ENCODE measurements around the gene NAGLU. TPM values are rescaled to one million over a fixed set of nuclear protein-coding genes. Genes with fewer than 3 reads are reported as not detected.
A peak's percentile ranks its signal among the peaks of the same experiment; 100 is the strongest.

NAGLU gene
- total RNA-seq, 5 donors from 2014 or later (not counting 1 experiment from before 2014, with no cell fraction given) = 13.2 to 35.1 (median 28.8) TPM

- ATAC-seq (replicated peaks in 1 of 4) (no peak), DNase-seq (no peak)
- ChIA-PET POLR2A (no interaction called here), CTCF (no interaction called here)
- H3K27ac Mint-ChIP-seq = no peak overlapping the region
- 100% methylated on average over 2 of the region's 9 CpGs for WGBS (ENCODE audit: insufficient coverage)
- peaks cover 8 to 10% (median 9%) of the 10 kb centered on the region in 3 donors for H3K4me1 Mint-ChIP-seq
- Histone ChIP-seq H3K4me3 (ENCODE audit: control insufficient read depth in 1 of 2, extremely low read depth in 1 of 2, low read length in 1 of 2) (no peak overlapping the region), H3K27me3 (replicated peaks in 1 of 2; ENCODE audit: control insufficient read depth in 2 of 2, extremely low read depth in 1 of 2, insufficient read depth in 2 of 2, low read length in 1 of 2) (peaks cover 0 to 23% of the 10 kb centered on the region in 2 experiments), H3K27ac (ENCODE audit: low read length) (no peak overlapping the region), H3K4me1 (ENCODE audit: control insufficient read depth in 1 of 2, extremely low read depth in 1 of 2, insufficient read depth in 2 of 2, low read length in 2 of 2) (peaks cover 1 to 15% of the 10 kb centered on the region in 2 experiments), H3K9me3 (no peaks in the 10 kb centered on the region), H3K36me3 (ENCODE audit: control insufficient read depth in 2 of 2, extremely low read depth in 1 of 2, insufficient read depth in 1 of 2, low read length in 1 of 2) (no peaks in the 10 kb centered on the region)
- no peaks in the 10 kb centered on the region for H3K27me3 Mint-ChIP-seq
- peaks cover 16% of the 10 kb centered on the region for H3K36me3 Mint-ChIP-seq
- no peak overlapping the region for H3K4me3 Mint-ChIP-seq
- H3K9me3 Mint-ChIP-seq = no peaks in the 10 kb centered on the region
These were observed 13.7 kb upstream of the NAGLU start for GRCh38 chr17:42522263-42522790.

GRCh38 chr17:42522798-42523278 is 13.2 kb upstream of the NAGLU start:
- Mint-ChIP-seq H3K36me3 (peaks cover 16% of the 10 kb centered on the region), H3K27ac (no peak overlapping the region), H3K4me1 (peaks cover 5 to 8% (median 7%) of the 10 kb centered on the region in 3 donors), H3K9me3 (no peaks in the 10 kb centered on the region), H3K4me3 (no peak overlapping the region), H3K27me3 (no peaks in the 10 kb centered on the region)
- DNase-seq = no peak
- Histone ChIP-seq H3K27ac (ENCODE audit: low read length) (no peak overlapping the region), H3K27me3 (replicated peaks in 1 of 2; ENCODE audit: control insufficient read depth in 2 of 2, extremely low read depth in 1 of 2, insufficient read depth in 2 of 2, low read length in 1 of 2) (peaks cover 0 to 23% of the 10 kb centered on the region in 2 experiments), H3K36me3 (ENCODE audit: control insufficient read depth in 2 of 2, extremely low read depth in 1 of 2, insufficient read depth in 1 of 2, low read length in 1 of 2) (no peaks in the 10 kb centered on the region), H3K4me1 (ENCODE audit: control insufficient read depth in 1 of 2, extremely low read depth in 1 of 2, insufficient read depth in 2 of 2, low read length in 2 of 2) (peaks cover 0 to 16% of the 10 kb centered on the region in 2 experiments), H3K4me3 (ENCODE audit: control insufficient read depth in 1 of 2, extremely low read depth in 1 of 2, low read length in 1 of 2) (no peak overlapping the region), H3K9me3 (no peaks in the 10 kb centered on the region)
- CTCF ChIA-PET = no interaction called here
- WGBS (ENCODE audit: insufficient coverage) = 96% methylated on average over 4 of the region's 8 CpGs
- ATAC-seq (replicated peaks in 1 of 4) = no peak
- POLR2A ChIA-PET = no interaction called here

- Histone ChIP-seq H3K9me3 (no peaks in the 10 kb centered on the region), H3K27me3 (replicated peaks in 1 of 2; ENCODE audit: control insufficient read depth in 2 of 2, extremely low read depth in 1 of 2, insufficient read depth in 2 of 2, low read length in 1 of 2) (peaks cover 0 to 23% of the 10 kb centered on the region in 2 experiments), H3K4me3 (ENCODE audit: control insufficient read depth in 1 of 2, extremely low read depth in 1 of 2, low read length in 1 of 2) (no peak overlapping the region), H3K27ac (ENCODE audit: low read length) (no peak overlapping the region), H3K36me3 (ENCODE audit: control insufficient read depth in 2 of 2, extremely low read depth in 1 of 2, insufficient read depth in 1 of 2, low read length in 1 of 2) (no peaks in the 10 kb centered on the region), H3K4me1 (ENCODE audit: control insufficient read depth in 1 of 2, extremely low read depth in 1 of 2, insufficient read depth in 2 of 2, low read length in 2 of 2) (peaks cover 12 to 32% of the 10 kb centered on the region in 2 experiments)
- Mint-ChIP-seq H3K36me3 (peaks cover 16% of the 10 kb centered on the region), H3K4me3 (no peak overlapping the region), H3K4me1 (peaks cover 15 to 20% (median 20%) of the 10 kb centered on the region in 3 donors), H3K27me3 (no peaks in the 10 kb centered on the region), H3K27ac (no peak overlapping the region), H3K9me3 (no peaks in the 10 kb centered on the region)
- WGBS (ENCODE audit: insufficient coverage) = no CpG with 5 or more reads among the region's 2 CpGs
- ChIA-PET POLR2A (interaction anchor here in 1 of 2 donors (0.6 kb wide), 1 partner anchor 205 kb away, joined by 9 read pairs; no protein-coding TSS in a partner anchor), CTCF (no interaction called here)
- ATAC-seq (replicated peaks in 1 of 4) = no peak
- no peak for DNase-seq
These were observed 10.8 kb upstream of the NAGLU start for GRCh38 chr17:42525221-42525620.

- peaks cover 0 to 21% of the 10 kb centered on the region in 2 experiments for H3K27me3 ChIP-seq (replicated peaks in 1 of 2; ENCODE audit: control insufficient read depth in 2 of 2, extremely low read depth in 1 of 2, insufficient read depth in 2 of 2, low read length in 1 of 2)
- Mint-ChIP-seq H3K27me3 (no peaks in the 10 kb centered on the region), H3K36me3 (peaks cover 14% of the 10 kb centered on the region), H3K4me1 (peaks cover 22 to 29% (median 29%) of the 10 kb centered on the region in 3 donors), H3K4me3 (no peak overlapping the region), H3K27ac (no peak overlapping the region), H3K9me3 (no peaks in the 10 kb centered on the region)
- 96% methylated on average over 4 of the region's 6 CpGs for WGBS (ENCODE audit: insufficient coverage)
- ATAC-seq (replicated peaks in 1 of 4) = no peak
- H3K27ac ChIP-seq (ENCODE audit: low read length) = no peak overlapping the region
- no peak for DNase-seq
- no peaks in the 10 kb centered on the region for H3K36me3 ChIP-seq (ENCODE audit: control insufficient read depth in 2 of 2, extremely low read depth in 1 of 2, insufficient read depth in 1 of 2, low read length in 1 of 2)
- CTCF ChIA-PET = no interaction called here
- H3K4me1 ChIP-seq (ENCODE audit: control insufficient read depth in 1 of 2, extremely low read depth in 1 of 2, insufficient read depth in 2 of 2, low read length in 2 of 2) = peaks cover 20 to 40% of the 10 kb centered on the region in 2 experiments
- POLR2A ChIA-PET = interaction anchor here in 1 of 2 donors (0.6 kb wide), 1 partner anchor 166 kb away, joined by 5 read pairs; no protein-coding TSS in a partner anchor
- H3K9me3 ChIP-seq = no peaks in the 10 kb centered on the region
- no peak overlapping the region for H3K4me3 ChIP-seq (ENCODE audit: control insufficient read depth in 1 of 2, extremely low read depth in 1 of 2, low read length in 1 of 2)
These were observed 10.0 kb upstream of the NAGLU start for GRCh38 chr17:42526031-42526444.

- CTCF ChIA-PET = interaction anchor here (0.6 to 1.4 kb wide), 10 partner anchors 13 to 215 kb away, joined by 3 to 7 read pairs (median 4); no protein-coding TSS in a partner anchor
- no peak overlapping the region for H3K27ac Mint-ChIP-seq
These were observed 8.1 kb upstream of the NAGLU start for GRCh38 chr17:42527932-42528331.

GRCh38 chr17:42529061-42529460 is 7.0 kb upstream of the NAGLU start:
- no peak overlapping the region for H3K4me3 ChIP-seq (ENCODE audit: control insufficient read depth in 1 of 2, extremely low read depth in 1 of 2, low read length in 1 of 2)
- peak overlapping the region in 1 of 3 donors; percentile 77 for H3K4me3 Mint-ChIP-seq
- H3K27me3 Mint-ChIP-seq = no peaks in the 10 kb centered on the region
- no peaks in the 10 kb centered on the region for H3K36me3 Mint-ChIP-seq
- DNase-seq (no peak), ATAC-seq (replicated peaks in 1 of 4) (no peak)
- H3K27me3 ChIP-seq (replicated peaks in 1 of 2; ENCODE audit: control insufficient read depth in 2 of 2, extremely low read depth in 1 of 2, insufficient read depth in 2 of 2, low read length in 1 of 2) = peaks cover 0 to 5% of the 10 kb centered on the region in 2 experiments
- ChIA-PET CTCF (interaction anchor here in 1 of 2 donors (0.7 kb wide), 1 partner anchor 20 kb away, joined by 10 read pairs; no protein-coding TSS in a partner anchor), POLR2A (interaction anchor here in 1 of 2 donors (0.7 kb wide), 1 partner anchor 35 kb away, joined by 8 read pairs; no protein-coding TSS in a partner anchor)
- no peaks in the 10 kb centered on the region for H3K36me3 ChIP-seq (ENCODE audit: control insufficient read depth in 2 of 2, extremely low read depth in 1 of 2, insufficient read depth in 1 of 2, low read length in 1 of 2)
- H3K27ac Mint-ChIP-seq = peak overlapping the region; percentile 85 to 93
- peaks cover 24 to 56% of the 10 kb centered on the region in 2 experiments for H3K4me1 ChIP-seq (ENCODE audit: control insufficient read depth in 1 of 2, extremely low read depth in 1 of 2, insufficient read depth in 2 of 2, low read length in 2 of 2)
- H3K9me3 Mint-ChIP-seq = no peaks in the 10 kb centered on the region
- H3K27ac ChIP-seq (ENCODE audit: low read length) = no peak overlapping the region
- no peaks in the 10 kb centered on the region for H3K9me3 ChIP-seq
- WGBS (ENCODE audit: insufficient coverage) = 35% methylated on average over 2 of the region's 3 CpGs
- H3K4me1 Mint-ChIP-seq = peaks cover 35 to 42% (median 36%) of the 10 kb centered on the region in 3 donors

More at GRCh38 chr17:42527932-42528331, 8.1 kb upstream of the NAGLU start:
- Mint-ChIP-seq H3K4me3 (no peak overlapping the region), H3K36me3 (no peaks in the 10 kb centered on the region), H3K9me3 (no peaks in the 10 kb centered on the region), H3K4me1 (peaks cover 31 to 37% (median 35%) of the 10 kb centered on the region in 3 donors), H3K27me3 (no peaks in the 10 kb centered on the region)
- H3K9me3 ChIP-seq = no peaks in the 10 kb centered on the region
- H3K4me3 ChIP-seq (ENCODE audit: control insufficient read depth in 1 of 2, extremely low read depth in 1 of 2, low read length in 1 of 2) = no peak overlapping the region
- peaks cover 24 to 56% of the 10 kb centered on the region in 2 experiments for H3K4me1 ChIP-seq (ENCODE audit: control insufficient read depth in 1 of 2, extremely low read depth in 1 of 2, insufficient read depth in 2 of 2, low read length in 2 of 2)
- H3K27ac ChIP-seq (ENCODE audit: low read length) = no peak overlapping the region
- no peak for DNase-seq
- no CpG with 5 or more reads among the region's 6 CpGs for WGBS (ENCODE audit: insufficient coverage)
- H3K36me3 ChIP-seq (ENCODE audit: control insufficient read depth in 2 of 2, extremely low read depth in 1 of 2, insufficient read depth in 1 of 2, low read length in 1 of 2) = no peaks in the 10 kb centered on the region
- H3K27me3 ChIP-seq (replicated peaks in 1 of 2; ENCODE audit: control insufficient read depth in 2 of 2, extremely low read depth in 1 of 2, insufficient read depth in 2 of 2, low read length in 1 of 2) = peaks cover 0 to 8% of the 10 kb centered on the region in 2 experiments
- ATAC-seq (replicated peaks in 1 of 4) = no peak
- POLR2A ChIA-PET = no interaction called here
